Neural progenitor cell (in vitro differentiated cells): ENCODE measurements around the gene BRDT. TPM values are rescaled to one million over a fixed set of nuclear protein-coding genes. Genes with fewer than 3 reads are reported as not detected.
A peak's percentile ranks its signal among the peaks of the same experiment; 100 is the strongest.

ENCODE experiments used
- DNase-seq: peaks from one replicate; pipeline ENCODE4 v3.0.0-alpha.2; 2016; ENCODE audit warnings: low spot score
- H2AFZ ChIP-seq: fragments of 200-600 bp; sonication (generic); replicated peaks from 2 replicates; pipeline ENCODE4 v1.6.1; 2016; ENCODE audit warnings: antibody characterized with exemption
- H3F3A ChIP-seq: fragments of 200-600 bp; sonication (generic); 2 replicates; pipeline ENCODE4 v1.6.1; 2016; ENCODE audit warnings: antibody characterized with exemption, low read depth
- H3K27ac ChIP-seq: fragments of 200-600 bp; sonication (generic); 2 replicates; pipeline ENCODE4 v1.5.1; 2016; ENCODE audit warnings: mild to moderate bottlenecking
- H3K27me3 ChIP-seq: fragments of 200-600 bp; sonication (generic); 2 replicates; pipeline ENCODE4 v1.6.1; 2016; ENCODE audit warnings: mild to moderate bottlenecking, moderate library complexity
- H3K36me3 ChIP-seq: fragments of 200-600 bp; sonication (generic); 2 replicates; pipeline ENCODE4 v1.5.1; 2016
- H3K4me1 ChIP-seq: fragments of 200-600 bp; sonication (generic); 2 replicates; pipeline ENCODE4 v1.6.1; 2016; ENCODE audit warnings: mixed run types
- H3K4me2 ChIP-seq: fragments of 200-600 bp; sonication (generic); 2 replicates; pipeline ENCODE4 v1.6.1; 2016
- H3K4me3 ChIP-seq: fragments of 200-600 bp; sonication (generic); 2 replicates; pipeline ENCODE4 v1.5.1; 2016
- H3K79me2 ChIP-seq: fragments of 200-600 bp; sonication (generic); 2 replicates; pipeline ENCODE4 v1.6.1; 2016; ENCODE audit warnings: low read depth
- H3K9ac ChIP-seq: fragments of 200-600 bp; sonication (generic); 2 replicates; pipeline ENCODE4 v1.6.1; 2016
- H3K9me3 ChIP-seq: fragments of 200-600 bp; sonication (generic); 2 replicates; pipeline ENCODE4 v1.5.1; 2016; ENCODE audit warnings: low read depth
- H4K20me1 ChIP-seq: fragments of 200-600 bp; sonication (generic); 2 replicates; pipeline ENCODE4 v1.6.1; 2016; ENCODE audit warnings: low read depth
- H3K27ac Mint-ChIP-seq: 3 replicates; pipeline ENCODE4 v1.8.0; 2021; ENCODE audit warnings: mixed read lengths
- H3K27me3 Mint-ChIP-seq: 2 replicates; pipeline ENCODE4 v1.8.0; 2022; ENCODE audit warnings: low read depth, mild to moderate bottlenecking, inconsistent platforms, moderate library complexity, mixed read lengths; ENCODE audit not compliant: insufficient read depth
- H3K36me3 Mint-ChIP-seq: 3 replicates; pipeline ENCODE4 v1.8.0; 2021; ENCODE audit warnings: mixed read lengths
- H3K4me1 Mint-ChIP-seq: 3 replicates; pipeline ENCODE4 v1.8.0; 2021; ENCODE audit warnings: mixed read lengths
- H3K4me3 Mint-ChIP-seq: 3 replicates; pipeline ENCODE4 v1.8.0; 2021; ENCODE audit warnings: mild to moderate bottlenecking, moderate library complexity, mixed read lengths
- H3K9me3 Mint-ChIP-seq: 3 replicates; pipeline ENCODE4 v1.8.0; 2020; ENCODE audit warnings: mixed read lengths
- EZH2 ChIP-seq: fragments of 200-600 bp; sonication (generic); IDR thresholded peaks from 2 replicates; pipeline ENCODE4 v1.6.1; 2017; ENCODE audit warnings: antibody characterized with exemption, mild to moderate bottlenecking, moderate library complexity
- EZH2phosphoT487 ChIP-seq: fragments of 200-600 bp; sonication (generic); IDR thresholded peaks from 2 replicates; pipeline ENCODE4 v1.6.1; 2017; ENCODE audit warnings: antibody characterized with exemption
- total RNA-seq: library from RNA; depleted of rRNA; stranded (reverse); fragments of >200 nt; gene quantifications from 2 replicates; pipeline ENCODE4 v1.2.3, GENCODE V29; 2015; ENCODE audit warnings: low replicate concordance
- TF ChIP-seq, protein P1 (sequence below): fragments of 200-600 bp; sonication (generic); IDR thresholded peaks from 2 replicates; pipeline ENCODE4 v1.5.1; 2017; ENCODE audit warnings: antibody characterized with exemption, mild to moderate bottlenecking

BRDT gene
- not detected in 2 replicates for total RNA-seq

DNA sequence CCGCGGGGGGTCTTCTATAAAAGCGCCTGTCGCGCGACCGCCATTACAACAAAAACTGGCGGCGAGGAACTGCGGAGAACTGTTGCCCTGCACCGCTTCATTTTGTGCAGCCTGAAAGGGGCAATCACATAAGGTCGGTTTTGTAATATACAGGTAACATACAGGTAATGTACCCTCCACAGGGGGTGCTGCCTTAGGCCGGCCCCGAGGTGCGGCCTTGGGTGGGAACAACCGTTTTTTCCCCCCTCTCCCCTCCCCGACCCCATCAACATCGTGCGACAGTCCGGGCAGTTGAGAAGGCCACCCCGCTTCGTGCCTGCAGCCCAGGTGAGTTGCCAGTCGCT lies at the start of gene BRDT:
TSS of gene BRDT (plus strand) at position 46 of the 344 bp plus-strand sequence. CDS start 13,354 bp downstream, outside the sequence.
- no peak within 1 kb of the TSS for H3K27ac Mint-ChIP-seq
- H3K4me1 Mint-ChIP-seq: peaks cover 2% of the 10 kb centered on the region
- H3K27me3 Mint-ChIP-seq: no peaks in the 10 kb centered on the region
- H3K27ac ChIP-seq: no peak within 1 kb of the TSS
- H3K9me3 ChIP-seq: no peaks in the 10 kb centered on the region
- no peak for DNase-seq
- no peak within 1 kb of the TSS for H3K4me3 Mint-ChIP-seq
- no peak within 1 kb of the TSS for H3K4me3 ChIP-seq
- peaks cover 3% of the 10 kb centered on the region for H3K9me3 Mint-ChIP-seq
- no peaks in the 10 kb centered on the region for H3K79me2 ChIP-seq
- TF ChIP-seq, protein P1, sequence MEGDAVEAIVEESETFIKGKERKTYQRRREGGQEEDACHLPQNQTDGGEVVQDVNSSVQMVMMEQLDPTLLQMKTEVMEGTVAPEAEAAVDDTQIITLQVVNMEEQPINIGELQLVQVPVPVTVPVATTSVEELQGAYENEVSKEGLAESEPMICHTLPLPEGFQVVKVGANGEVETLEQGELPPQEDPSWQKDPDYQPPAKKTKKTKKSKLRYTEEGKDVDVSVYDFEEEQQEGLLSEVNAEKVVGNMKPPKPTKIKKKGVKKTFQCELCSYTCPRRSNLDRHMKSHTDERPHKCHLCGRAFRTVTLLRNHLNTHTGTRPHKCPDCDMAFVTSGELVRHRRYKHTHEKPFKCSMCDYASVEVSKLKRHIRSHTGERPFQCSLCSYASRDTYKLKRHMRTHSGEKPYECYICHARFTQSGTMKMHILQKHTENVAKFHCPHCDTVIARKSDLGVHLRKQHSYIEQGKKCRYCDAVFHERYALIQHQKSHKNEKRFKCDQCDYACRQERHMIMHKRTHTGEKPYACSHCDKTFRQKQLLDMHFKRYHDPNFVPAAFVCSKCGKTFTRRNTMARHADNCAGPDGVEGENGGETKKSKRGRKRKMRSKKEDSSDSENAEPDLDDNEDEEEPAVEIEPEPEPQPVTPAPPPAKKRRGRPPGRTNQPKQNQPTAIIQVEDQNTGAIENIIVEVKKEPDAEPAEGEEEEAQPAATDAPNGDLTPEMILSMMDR: no peak
- no peak for TF ChIP-seq EZH2
- no peak for TF ChIP-seq EZH2phosphoT487
- no peaks in the 10 kb centered on the region for H3K4me1 ChIP-seq
- no peaks in the 10 kb centered on the region for H4K20me1 ChIP-seq
- no peak within 1 kb of the TSS for H3K9ac ChIP-seq
- H3F3A ChIP-seq: no peaks in the 10 kb centered on the region
- H2AFZ ChIP-seq: peak within 1 kb of the TSS; percentile 50
- H3K4me2 ChIP-seq: no peak within 1 kb of the TSS
- no peaks in the 10 kb centered on the region for H3K36me3 Mint-ChIP-seq
- no peaks in the 10 kb centered on the region for H3K27me3 ChIP-seq
- H3K36me3 ChIP-seq: no peaks in the 10 kb centered on the region

DNA sequence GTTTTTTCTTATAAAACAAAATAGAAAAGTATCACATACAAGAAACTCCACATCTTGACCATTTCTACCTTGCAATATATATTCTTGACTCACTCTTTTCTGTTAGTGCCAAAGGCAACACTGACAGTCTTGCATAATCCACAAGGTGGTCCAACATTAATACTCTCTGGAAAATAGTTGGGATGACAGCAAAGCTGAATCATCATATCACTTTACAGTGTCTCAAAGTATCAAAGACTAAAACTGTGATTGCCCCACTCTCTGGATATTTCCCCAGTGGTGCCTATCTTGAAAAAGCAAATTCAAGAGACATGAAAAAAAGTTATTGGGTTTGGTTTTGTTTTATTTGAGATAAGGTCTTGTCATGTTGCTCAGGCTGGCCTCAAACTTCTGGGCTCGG lies 48.6 kb upstream of the BRDT start:
- no peak overlapping the region for H3K27ac Mint-ChIP-seq
- peaks cover 7% of the 10 kb centered on the region for H3K4me1 ChIP-seq
- no peaks in the 10 kb centered on the region for H3K9me3 ChIP-seq
- H3K4me3 ChIP-seq: no peak overlapping the region
- H3K79me2 ChIP-seq: no peaks in the 10 kb centered on the region
- no peak overlapping the region for H3K9ac ChIP-seq
- TF ChIP-seq EZH2phosphoT487 (no peak), EZH2 (no peak)
- TF ChIP-seq, protein P1: no peak
- peaks cover 3% of the 10 kb centered on the region for H3K4me1 Mint-ChIP-seq
- no peaks in the 10 kb centered on the region for H3K27me3 ChIP-seq
- H3K9me3 Mint-ChIP-seq: no peaks in the 10 kb centered on the region
- no peaks in the 10 kb centered on the region for H4K20me1 ChIP-seq
- H3K27me3 Mint-ChIP-seq: peaks cover 4% of the 10 kb centered on the region
- no peak overlapping the region for H3K4me2 ChIP-seq
- H3K4me3 Mint-ChIP-seq: no peak overlapping the region
- no peaks in the 10 kb centered on the region for H3K36me3 ChIP-seq
- no peak overlapping the region for H2AFZ ChIP-seq
- no peaks in the 10 kb centered on the region for H3K36me3 Mint-ChIP-seq
- DNase-seq: no peak
- no peaks in the 10 kb centered on the region for H3F3A ChIP-seq
- H3K27ac ChIP-seq: no peak overlapping the region

DNA sequence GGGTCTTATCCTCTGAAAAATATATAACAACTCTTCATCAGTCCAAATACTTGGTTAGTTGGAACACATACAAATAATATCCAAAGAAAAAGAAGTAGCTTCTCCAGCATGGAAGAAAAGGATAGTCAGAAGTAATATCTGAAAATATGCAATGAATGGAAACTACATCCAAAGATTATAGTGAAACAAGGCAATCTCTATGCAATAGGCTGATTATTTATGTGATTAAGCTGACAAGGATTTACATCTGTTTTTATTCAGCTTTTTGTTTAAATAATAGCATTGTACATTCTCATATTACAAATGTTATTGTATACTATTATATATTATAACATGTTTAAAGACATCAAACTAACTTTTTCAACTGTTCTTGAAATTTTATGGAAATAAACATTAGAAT lies 48.0 kb upstream of the BRDT start:
- no peak overlapping the region for H2AFZ ChIP-seq
- Mint-ChIP-seq H3K4me1 (peaks cover 3% of the 10 kb centered on the region), H3K27me3 (peaks cover 4% of the 10 kb centered on the region), H3K4me3 (no peak overlapping the region), H3K27ac (no peak overlapping the region), H3K9me3 (no peaks in the 10 kb centered on the region), H3K36me3 (no peaks in the 10 kb centered on the region)
- no peaks in the 10 kb centered on the region for H3F3A ChIP-seq
- no peak overlapping the region for H3K4me3 ChIP-seq
- no peak overlapping the region for H3K4me2 ChIP-seq
- no peaks in the 10 kb centered on the region for H3K9me3 ChIP-seq
- no peak for TF ChIP-seq EZH2
- TF ChIP-seq, protein P1: no peak
- TF ChIP-seq EZH2phosphoT487: no peak
- H3K9ac ChIP-seq: no peak overlapping the region
- no peak for DNase-seq
- no peaks in the 10 kb centered on the region for H3K36me3 ChIP-seq
- peaks cover 7% of the 10 kb centered on the region for H3K4me1 ChIP-seq
- no peak overlapping the region for H3K27ac ChIP-seq
- H3K79me2 ChIP-seq: no peaks in the 10 kb centered on the region
- H4K20me1 ChIP-seq: no peaks in the 10 kb centered on the region
- no peaks in the 10 kb centered on the region for H3K27me3 ChIP-seq
